ENCODE measurements around the gene SIRPB1.
"Not testable (repeated sequence)": the region's sequence is repeated elsewhere in the genome, so short reads cannot be mapped to it uniquely, and the experiment has no call there.

SIRPB1 gene

GRCh38 chr20:1588533-1589460 is 31.0 kb downstream of the SIRPB1 start:
- no peak for DNase-seq (ENCODE audit: low read depth)

- DNase-seq (ENCODE audit: low read depth) = no peak
Measured at GRCh38 chr20:1587781-1588532, 31.9 kb downstream of the SIRPB1 start.

GRCh38 chr20:1579488-1579887 is 40.3 kb downstream of the SIRPB1 start:
- DNase-seq (ENCODE audit: low read depth) = no peak

- DNase-seq (ENCODE audit: low read depth) = no peak
Measured at GRCh38 chr20:1577906-1578305, 41.9 kb downstream of the SIRPB1 start.

GRCh38 chr20:1577313-1577712 is 42.5 kb downstream of the SIRPB1 start:
- not testable (repeated sequence) for DNase-seq (ENCODE audit: low read depth)

- no peak for DNase-seq (ENCODE audit: low read depth)
Measured at GRCh38 chr20:1576641-1577040, 43.2 kb downstream of the SIRPB1 start.

GRCh38 chr20:1576003-1576402 is 43.8 kb downstream of the SIRPB1 start:
- not testable (repeated sequence) for DNase-seq (ENCODE audit: low read depth)

GRCh38 chr20:1571583-1571982 is 48.2 kb downstream of the SIRPB1 start:
- DNase-seq (ENCODE audit: low read depth) = not testable (repeated sequence)

Measured in activated T-cell treated with anti-CD3 and anti-CD28 coated beads for 24 hours (primary cell).